Measurements from ENCODE around the gene SURF1.
A peak's percentile ranks its signal among the peaks of the same experiment; 100 is the strongest.
"Not testable (repeated sequence)": the region's sequence is repeated elsewhere in the genome, so short reads cannot be mapped to it uniquely, and the experiment has no call there.

The SURF1 gene

DNA sequence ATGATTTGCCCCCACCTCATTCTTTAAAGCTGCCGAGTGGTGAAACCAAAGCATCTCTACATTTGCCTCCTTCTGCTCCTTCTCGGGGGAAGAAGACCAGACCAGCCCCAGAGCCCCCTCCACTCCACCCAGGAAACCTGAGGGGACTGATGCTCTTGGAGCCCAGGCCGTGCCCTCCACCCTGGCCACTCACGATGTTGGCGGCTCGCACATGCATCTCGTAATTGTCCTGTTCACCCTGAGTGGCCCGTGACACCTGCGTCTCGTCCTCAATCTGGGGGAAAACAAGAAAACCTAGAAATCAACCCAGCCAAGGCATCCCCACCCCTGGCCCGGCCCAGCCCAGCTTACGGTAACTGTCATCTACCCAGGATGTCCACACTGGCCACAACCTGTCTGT is 11.3 kb downstream of the SURF1 start:
- no peak for DNase-seq (ENCODE audit: low read depth, low spot score)

DNA sequence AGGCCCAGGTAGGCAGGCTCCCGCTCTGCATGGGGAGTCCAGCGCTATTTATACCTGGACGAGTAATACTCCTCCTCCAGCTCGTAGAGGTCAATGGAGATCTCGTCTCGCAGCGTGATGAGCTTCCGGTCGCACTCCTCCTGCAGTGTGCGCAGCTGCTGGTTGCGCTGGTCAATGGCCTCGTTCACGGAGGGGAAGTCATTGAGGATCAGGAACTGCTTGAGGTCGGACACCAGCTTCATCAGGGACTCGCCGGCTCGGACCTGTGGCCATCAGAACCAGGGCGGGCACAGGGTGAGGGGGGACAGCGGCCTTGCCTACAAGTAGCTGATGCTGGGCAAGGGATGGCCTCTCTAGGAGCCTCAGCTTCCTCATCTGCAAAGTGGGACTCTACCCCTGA is 12.2 kb downstream of the SURF1 start:
- DNase-seq (ENCODE audit: low read depth, low spot score): no peak

DNA sequence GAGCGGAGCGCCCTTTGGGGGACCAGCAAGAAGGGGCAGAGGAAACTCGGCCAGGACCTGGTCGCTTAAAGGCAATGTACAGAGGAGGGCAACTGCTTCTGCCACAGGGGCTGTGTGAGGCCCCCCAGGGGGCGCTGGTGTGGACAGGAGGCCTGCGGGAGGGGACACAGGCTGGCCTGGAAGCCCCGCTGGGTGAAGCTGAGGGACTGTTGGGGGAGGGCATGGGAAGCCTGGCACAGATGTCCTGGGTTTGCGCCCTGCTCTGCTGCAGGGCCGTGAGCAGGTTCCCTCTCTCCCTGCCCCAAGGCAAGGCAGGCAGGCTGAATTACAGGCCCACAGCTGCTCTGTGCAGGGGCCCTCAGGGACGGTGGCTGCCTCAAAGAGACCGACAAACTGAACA is 13.7 kb downstream of the SURF1 start:
- DNase-seq (ENCODE audit: low read depth, low spot score): no peak

DNA sequence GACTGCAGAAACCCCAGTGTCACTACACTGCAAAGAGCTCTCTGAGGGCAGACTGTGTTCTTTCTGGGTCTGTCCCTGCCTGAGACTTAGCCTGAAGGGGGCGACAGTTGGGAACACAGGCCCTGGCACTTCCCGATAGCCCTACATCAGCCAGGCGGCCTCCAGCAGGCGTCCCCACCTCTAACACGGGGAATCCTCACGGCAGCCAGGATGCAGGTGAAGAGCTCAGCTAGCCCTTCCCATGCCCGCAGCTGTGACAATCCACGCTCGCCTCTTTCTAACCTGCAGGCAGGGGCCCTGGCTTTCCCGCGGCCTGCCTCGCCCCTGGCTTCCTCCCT is 14.2 kb downstream of the SURF1 start:
- no peak for DNase-seq (ENCODE audit: low read depth, low spot score)

DNA sequence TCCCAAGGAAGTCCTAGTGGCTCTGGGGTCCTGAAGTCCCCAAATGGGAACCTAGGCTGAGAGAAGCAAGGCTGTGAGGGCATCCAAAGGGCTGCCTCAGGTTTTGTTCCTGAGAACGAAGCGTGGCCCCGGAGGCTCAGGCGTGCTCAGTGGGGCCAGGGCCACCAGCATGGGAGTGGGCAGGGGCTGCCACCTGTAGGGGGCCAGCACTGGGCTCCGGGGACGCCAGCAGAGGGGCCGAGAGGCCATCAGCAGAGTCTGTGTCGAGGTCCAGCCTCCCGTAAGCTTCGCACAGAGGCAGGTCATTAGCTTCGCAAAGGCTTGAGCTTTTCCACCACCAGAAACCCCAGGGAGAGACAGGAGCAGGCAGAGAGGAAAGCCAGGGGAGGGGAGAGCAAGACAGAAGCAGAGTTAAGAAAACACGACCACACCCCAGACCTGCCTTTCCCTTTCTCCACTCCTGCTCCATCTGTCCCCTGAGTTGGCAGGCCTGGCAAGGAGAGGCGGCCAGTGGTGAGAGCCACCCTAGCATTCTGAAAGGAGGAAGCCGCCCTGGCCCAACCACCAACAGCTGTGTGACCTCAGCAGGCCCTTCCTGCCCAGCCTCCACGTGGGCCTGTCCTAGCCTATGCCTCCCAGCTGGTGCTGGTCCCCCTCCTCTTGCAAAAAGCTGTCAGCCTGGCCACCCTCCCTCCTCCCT is 14.8 kb downstream of the SURF1 start:
- no peak for DNase-seq (ENCODE audit: low read depth, low spot score)

- DNase-seq (ENCODE audit: low read depth, low spot score): no peak
These were observed 15.4 kb downstream of the SURF1 start for GRCh38 chr9:133340916-133341315.

- no peak for DNase-seq (ENCODE audit: low read depth, low spot score)
These were observed 16.0 kb downstream of the SURF1 start for GRCh38 chr9:133340256-133340655.

GRCh38 chr9:133339641-133340040 is 16.6 kb downstream of the SURF1 start:
- no peak for DNase-seq (ENCODE audit: low read depth, low spot score)

DNA sequence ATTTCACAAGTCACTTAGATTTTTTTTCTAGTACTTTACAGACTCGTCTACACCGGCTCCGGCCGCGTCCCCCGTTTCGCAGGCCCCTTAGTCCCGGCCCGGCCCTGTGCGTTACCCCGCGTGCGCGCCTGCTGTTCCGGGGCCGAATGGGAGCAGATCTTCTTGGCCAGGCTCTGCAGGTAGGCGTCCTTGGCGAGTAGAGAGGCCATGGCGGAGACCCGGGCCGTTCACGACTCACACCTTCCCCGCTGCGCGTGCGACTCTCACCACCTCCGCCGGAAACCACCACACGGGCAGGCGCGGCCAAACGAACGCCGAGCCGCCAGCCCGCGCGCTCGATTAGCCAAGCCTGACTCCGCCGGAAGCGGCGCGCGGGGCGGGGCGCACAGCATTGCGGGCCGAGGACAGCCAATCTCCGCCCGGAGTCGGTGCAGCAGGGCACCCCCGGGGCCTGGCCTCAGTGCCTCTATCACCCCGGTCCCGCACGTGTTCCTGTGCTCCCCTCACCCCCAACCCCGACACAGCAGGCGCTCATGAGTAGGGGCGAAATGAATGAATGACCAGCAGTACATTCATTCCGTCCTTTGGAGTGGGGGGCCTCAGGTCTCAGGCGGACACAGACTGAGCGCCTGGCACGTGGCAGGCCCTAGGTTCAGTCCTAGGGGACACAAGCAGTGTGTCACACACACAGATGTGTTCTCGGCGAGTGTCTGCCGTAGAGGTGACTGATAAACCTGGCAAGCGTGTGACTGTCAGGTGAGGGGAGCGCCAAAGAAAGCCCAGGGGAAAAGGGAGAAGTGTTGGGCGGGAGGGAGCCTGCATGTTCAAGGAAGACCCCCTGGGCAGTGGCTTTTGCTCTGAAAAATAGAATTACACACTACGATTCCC is 20.1 kb downstream of the SURF1 start, which contains the start of gene SURF6:
SURF6 (minus strand) TSS at position 265 of the 888 bp plus-strand sequence; CDS start at position 209, 56 bp downstream.
- DNase-seq (ENCODE audit: low read depth, low spot score): peak; percentile 58

DNA sequence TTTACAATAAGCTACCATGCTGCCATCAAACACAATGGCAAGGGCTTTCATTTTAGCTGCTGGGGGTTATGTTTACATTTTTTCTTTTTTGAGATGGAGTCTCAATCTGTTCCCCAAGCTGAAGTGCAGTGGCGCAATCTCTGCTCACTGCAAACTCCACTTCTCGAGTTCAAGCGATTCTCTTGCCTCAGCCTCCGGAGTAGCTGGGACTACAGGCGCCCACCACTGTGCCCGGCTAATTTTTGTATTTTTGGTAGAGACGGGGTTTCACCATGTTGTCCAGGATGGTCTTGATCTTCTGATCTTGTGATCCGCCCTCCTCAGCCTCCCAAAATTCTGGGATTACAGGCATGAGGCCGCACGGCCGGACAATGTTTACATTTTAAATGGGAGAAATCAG is 21.4 kb downstream of the SURF1 start:
- DNase-seq (ENCODE audit: low read depth, low spot score): not testable (repeated sequence)

GRCh38 chr9:133334161-133334560 is 22.1 kb downstream of the SURF1 start:
- DNase-seq (ENCODE audit: low read depth, low spot score): no peak

GRCh38 chr9:133333566-133333965 is 22.7 kb downstream of the SURF1 start:
- DNase-seq (ENCODE audit: low read depth, low spot score): no peak

- no peak for DNase-seq (ENCODE audit: low read depth, low spot score)
These were observed 23.3 kb downstream of the SURF1 start for GRCh38 chr9:133333011-133333410.

- DNase-seq (ENCODE audit: low read depth, low spot score): no peak
These were observed 23.9 kb downstream of the SURF1 start for GRCh38 chr9:133332381-133332730.

- DNase-seq (ENCODE audit: low read depth, low spot score): no peak
These were observed 24.5 kb downstream of the SURF1 start for GRCh38 chr9:133331641-133332380.

GRCh38 chr9:133331221-133331620 is 25.1 kb downstream of the SURF1 start:
- DNase-seq (ENCODE audit: low read depth, low spot score): no peak

DNA sequence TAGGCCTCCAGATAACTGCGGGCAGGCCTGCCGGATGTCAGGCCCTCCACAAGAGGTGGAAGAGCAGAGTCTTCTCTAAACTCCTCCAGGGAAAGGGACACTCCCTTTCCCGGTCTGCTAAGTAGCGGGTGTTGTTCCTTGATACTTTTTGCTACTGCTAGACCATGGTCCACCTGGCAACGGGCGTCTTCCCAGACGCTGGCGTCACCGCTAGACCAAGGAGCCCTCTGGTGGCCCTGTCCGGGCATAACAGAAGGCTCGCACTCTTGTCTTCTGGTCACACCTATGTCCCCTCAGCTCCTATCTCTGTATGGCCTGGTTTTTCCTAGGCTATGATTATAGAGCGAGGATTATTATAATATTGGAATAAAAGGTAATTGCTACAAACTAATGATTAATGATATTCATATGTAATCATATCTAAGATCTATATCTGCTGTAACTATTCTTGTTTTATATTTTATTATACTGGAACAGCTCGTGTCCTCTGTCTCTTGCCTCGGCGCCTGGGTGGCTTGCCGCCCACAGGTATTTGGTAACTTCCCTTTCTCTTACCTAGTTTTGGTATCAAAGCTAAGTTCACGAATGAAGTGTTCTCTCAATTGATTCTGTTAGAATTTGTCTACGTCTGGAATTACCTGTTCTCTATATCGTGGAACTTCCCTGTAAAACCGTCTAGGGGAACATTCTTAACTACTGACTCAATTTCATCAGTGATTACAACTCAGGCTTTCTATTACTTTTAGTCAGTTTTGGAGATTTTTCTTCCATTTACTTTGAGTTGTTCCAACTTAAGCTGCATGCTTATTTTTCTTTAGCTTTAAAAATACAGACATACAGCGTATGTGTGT is 26.8 kb downstream of the SURF1 start:
- not testable (repeated sequence) for DNase-seq (ENCODE audit: low read depth, low spot score)

DNA sequence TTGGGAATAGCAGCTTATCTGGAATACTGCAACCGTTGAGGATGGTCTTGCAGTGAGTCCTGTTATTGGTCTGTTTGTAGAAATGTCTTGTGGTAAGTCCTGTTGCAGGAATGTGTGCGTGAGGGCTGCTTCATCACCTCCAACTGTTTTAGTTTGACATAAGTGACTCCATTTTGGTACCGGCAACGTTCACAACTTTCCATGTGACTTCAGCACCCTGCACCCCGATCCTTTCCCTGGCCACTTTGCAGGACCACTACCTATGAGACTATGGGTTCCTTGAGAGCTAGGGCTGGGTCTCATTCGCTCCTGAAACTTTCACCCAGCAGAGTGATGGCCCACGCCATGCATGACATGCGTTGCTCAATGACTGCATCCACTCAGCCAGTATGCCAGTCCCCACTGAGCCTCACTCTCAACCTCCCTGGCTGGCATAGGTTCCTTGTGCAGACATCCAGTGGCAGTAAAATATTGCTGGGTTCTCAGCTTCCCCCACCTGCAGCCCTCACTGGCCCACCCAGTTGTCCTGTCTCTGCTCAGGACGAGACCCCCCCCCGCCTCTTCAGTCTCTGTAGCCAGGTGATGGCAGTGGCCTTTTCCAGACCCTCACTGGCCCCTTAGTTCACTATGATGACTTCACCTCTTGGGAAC is 28.3 kb downstream of the SURF1 start:
- no peak for DNase-seq (ENCODE audit: low read depth, low spot score)

DNA sequence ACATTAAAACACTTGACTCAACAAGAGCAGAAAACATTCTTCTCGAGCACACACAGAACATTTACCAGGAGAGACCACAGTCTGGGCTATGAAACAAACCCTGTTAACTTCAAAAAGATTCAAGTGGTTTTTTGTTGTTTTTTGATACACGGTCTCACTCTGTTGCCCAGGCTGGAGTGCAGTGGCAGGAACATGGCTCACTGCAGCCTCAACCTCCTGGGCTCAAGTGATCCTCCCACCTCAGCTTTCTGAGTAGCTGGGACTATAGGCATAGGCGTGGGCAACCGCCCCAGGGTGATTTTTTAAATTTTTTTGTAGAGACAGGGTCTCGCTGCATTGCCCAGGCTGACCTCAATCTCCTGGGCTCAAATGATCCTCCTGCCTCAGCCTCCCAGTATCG is 29.3 kb downstream of the SURF1 start:
- not testable (repeated sequence) for DNase-seq (ENCODE audit: low read depth, low spot score)

- no peak for DNase-seq (ENCODE audit: low read depth, low spot score)
These were observed 32.1 kb downstream of the SURF1 start for GRCh38 chr9:133323991-133324703.

Measured in brain pericyte (primary cell).